CD1c-positive myeloid dendritic cell (primary cell): ENCODE results near the gene MECP2.
"Not testable (repeated sequence)": the region's sequence is repeated elsewhere in the genome, so short reads cannot be mapped to it uniquely, and the experiment has no call there.

Experiments
- DNase-seq: peaks from one replicate; pipeline ENCODE4 v3.0.0-alpha.2; 2016; ENCODE audit errors: extremely low spot score

MECP2 gene

DNA sequence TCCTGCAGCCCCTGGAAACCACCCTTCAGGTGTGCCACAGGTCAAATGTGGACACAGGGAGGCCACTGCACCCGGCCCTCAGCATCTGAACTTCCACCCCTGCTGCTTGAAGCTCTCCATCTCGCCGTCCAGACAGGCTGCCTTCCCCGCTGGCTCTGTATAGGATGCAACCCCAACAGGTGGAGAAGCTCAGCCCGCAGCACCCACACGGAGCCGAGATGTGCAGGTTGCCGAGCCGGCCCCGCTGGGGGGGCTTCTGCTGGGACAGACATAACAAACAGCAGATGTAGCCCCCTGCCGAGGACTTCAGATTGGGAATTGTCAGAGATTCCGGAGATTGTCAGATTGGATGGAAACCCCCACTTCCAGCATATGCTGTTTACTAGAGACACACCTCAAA, 104.4 kb downstream of the MECP2 start:
- DNase-seq: no peak

GRCh38 chrX:153992180-153992579, 105.3 kb downstream of the MECP2 start:
- peak; percentile 28 for DNase-seq

- DNase-seq: no peak
Observed at GRCh38 chrX:153991013-153991580, 106.4 kb downstream of the MECP2 start.

- DNase-seq: no peak
Observed at GRCh38 chrX:153989973-153990655, 107.4 kb downstream of the MECP2 start.

DNA sequence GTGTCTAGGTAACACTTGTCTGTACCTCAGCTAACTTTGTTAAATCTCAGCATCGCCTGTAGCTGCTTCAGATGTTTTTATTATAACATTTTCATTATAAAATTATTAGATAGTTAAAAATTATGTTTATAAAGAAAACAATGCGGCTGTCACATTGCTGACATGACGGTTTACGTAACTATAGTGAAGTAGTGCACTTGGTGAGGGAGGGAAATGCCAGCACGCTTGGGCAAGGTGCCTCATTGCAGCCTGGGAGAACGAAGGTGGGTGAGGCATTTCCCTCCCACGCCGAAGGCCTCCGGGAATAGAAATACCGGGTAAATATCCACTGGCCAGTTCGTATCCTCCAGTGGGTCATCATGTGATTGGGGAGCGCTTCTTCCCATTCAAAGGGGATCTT, 109.0 kb downstream of the MECP2 start:
- no peak for DNase-seq

- no peak for DNase-seq
Observed at GRCh38 chrX:153984351-153985178, 113.0 kb downstream of the MECP2 start.

DNA sequence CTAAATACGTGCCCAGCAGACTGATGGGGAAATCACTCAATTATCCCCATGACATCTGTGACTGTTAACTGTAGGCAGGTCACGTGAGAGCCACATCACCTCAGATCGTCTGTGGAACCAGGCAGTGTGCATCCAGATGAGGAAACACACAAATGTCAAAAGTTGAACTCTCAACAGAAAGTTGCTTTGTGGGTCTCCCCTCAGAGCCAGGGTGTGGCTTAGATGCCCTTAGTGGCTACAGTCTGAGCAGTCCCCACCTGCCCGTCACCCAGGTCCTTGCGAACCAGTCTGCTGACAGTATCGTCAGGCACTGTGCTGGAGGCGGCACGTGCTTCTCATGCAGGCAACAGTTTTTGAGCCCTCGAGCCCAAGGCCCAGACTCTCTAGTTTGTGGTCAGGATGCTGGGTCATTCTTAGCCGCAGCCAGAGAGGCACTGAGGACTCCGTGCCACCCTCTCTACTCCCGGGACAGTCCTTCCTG, 114.2 kb downstream of the MECP2 start:
- peak; percentile 66 for DNase-seq

- DNase-seq: peak; percentile 63
Observed at GRCh38 chrX:153981771-153982533, 115.6 kb downstream of the MECP2 start.

- DNase-seq: no peak
Observed at GRCh38 chrX:153981231-153981630, 116.3 kb downstream of the MECP2 start.

DNA sequence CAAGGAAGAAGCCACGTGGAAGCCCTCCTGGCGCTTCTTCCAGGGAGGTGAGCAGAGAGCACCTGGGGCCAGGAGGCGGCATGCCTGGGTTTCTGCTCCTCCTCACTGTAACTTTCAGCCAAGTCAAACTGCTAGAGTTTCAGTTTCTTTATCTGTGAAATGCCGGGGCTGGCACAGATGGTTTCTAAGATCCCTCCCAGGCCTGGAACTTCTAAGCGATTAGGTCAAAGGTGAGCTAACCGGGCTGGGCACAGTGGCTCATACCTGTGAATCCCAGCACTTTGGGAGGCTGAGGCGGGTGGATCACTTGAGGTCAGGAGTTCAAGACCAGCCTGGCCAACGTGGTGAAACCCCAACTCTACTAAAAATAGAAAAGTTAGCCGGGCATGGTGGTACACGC, 117.1 kb downstream of the MECP2 start:
- not testable (repeated sequence) for DNase-seq

GRCh38 chrX:153974726-153975286, 122.7 kb downstream of the MECP2 start:
- DNase-seq: no peak

DNA sequence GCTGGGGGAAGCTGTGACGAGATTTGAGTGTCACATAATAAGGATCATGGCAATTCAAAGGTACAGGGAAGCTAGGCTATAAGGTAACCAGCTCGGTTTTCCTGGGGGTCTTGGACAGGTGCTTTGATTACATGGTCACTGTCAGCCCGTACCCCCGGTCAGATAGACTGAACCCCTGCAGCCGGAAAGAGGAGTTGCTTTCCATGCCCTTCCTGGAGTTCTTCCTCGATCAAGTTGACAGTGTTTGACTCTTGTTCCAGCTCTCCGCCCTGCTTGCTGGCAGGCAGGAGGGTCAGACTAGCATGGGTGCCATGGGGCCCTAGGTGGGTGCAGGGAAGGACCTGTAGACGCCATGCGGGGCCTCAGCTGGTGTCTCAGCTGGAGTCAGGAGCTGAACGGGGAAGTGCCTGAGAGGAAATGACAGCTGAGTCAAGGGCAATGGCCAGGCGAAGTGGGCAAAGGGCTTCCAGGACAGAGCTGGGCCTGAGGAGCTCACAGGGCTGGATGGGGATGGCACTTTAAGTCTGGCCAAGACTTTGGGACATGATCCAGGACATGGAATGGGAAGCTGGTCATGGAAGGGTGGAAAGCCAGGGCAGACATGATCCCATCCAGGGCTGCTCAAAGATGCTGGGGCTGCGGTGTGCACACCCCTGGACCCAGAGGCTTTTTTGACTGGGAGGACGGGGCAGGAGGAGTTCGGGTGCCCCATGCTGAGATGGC, 123.4 kb downstream of the MECP2 start:
- peak; percentile 48 for DNase-seq

GRCh38 chrX:153973127-153974002, 124.2 kb downstream of the MECP2 start:
- DNase-seq: no peak

GRCh38 chrX:153972368-153973126, 125.0 kb downstream of the MECP2 start, which contains the start of gene TMEM187:
Gene TMEM187, plus strand, starts transcription at chrX:153972754. Its CDS starts 9,309 bp downstream, at chrX:153982063.
- peak; percentile 92 for DNase-seq
